SK-N-SH (cell line): ENCODE data around the gene CCDC13. TPM values are rescaled to one million over a fixed set of nuclear protein-coding genes. Genes with fewer than 3 reads are reported as not detected.

Experiments
- CTCF ChIA-PET: fragments of 300-600, 350-600 bp; formaldehyde crosslinking; extraction: SDS; loops from one replicate; lab custom pipeline; 2021; lab: Yijun Ruan, JAX
- POLR2A ChIA-PET: fragments of 350-600 bp; sonication (Branson Sonifier 250); formaldehyde crosslinking; extraction: SDS; loops from one replicate; lab custom pipeline; 2020; ENCODE audit warnings: antibody characterized with exemption, inconsistent platforms; lab: Yijun Ruan, JAX
- DNase-seq: peaks from one replicate; pipeline ENCODE4 v3.0.0; 2012
- H2AFZ ChIP-seq: fragments of 200-600 bp; sonication (generic); 2 replicates; pipeline ENCODE4 v1.8.1; 2016; ENCODE audit warnings: antibody characterized with exemption, mild to moderate bottlenecking, low read depth
- H3F3A ChIP-seq: fragments of 200-600 bp; sonication (generic); replicated peaks from 2 replicates; pipeline ENCODE3; 2016; ENCODE audit warnings: antibody characterized with exemption, mild to moderate bottlenecking; ENCODE audit not compliant: insufficient read depth
- H3K27ac ChIP-seq, 2 experiments: fragments of 200-500 bp in 1 of 2; fragments of 200-600 bp in 1 of 2; sonication (Bioruptor generic) in 1 of 2; sonication (generic), shearing (Covaris generic) in 1 of 2; 2 replicates each; pipeline versions ENCODE4 v1.5.1 to v1.6.1; 2014 to 2016; ENCODE audit warnings: low read depth in 2 of 2, inconsistent platforms in 1 of 2, low read length in 1 of 2, mild to moderate bottlenecking in 1 of 2, mixed read lengths in 1 of 2
- H3K27me3 ChIP-seq: fragments of 200-600 bp; sonication (generic), shearing (Covaris generic); 2 replicates; pipeline ENCODE4 v1.6.1; 2016; ENCODE audit warnings: mixed run types; ENCODE audit not compliant: insufficient read depth
- H3K36me3 ChIP-seq, 2 experiments: fragments of 200-500 bp in 1 of 2; fragments of 200-600 bp in 1 of 2; sonication (Bioruptor generic) in 1 of 2; sonication (generic) in 1 of 2; replicated peaks in 1 of 2; 2 replicates each; pipeline versions ENCODE3 to v1.5.1; 2014 to 2016; ENCODE audit warnings: low read length in 1 of 2, mild to moderate bottlenecking in 1 of 2; ENCODE audit not compliant: insufficient read depth in 2 of 2, control insufficient read depth in 1 of 2
- H3K4me1 ChIP-seq, 2 experiments: fragments of 200-500 bp in 1 of 2; fragments of 200-600 bp in 1 of 2; sonication (Bioruptor generic) in 1 of 2; sonication (generic), shearing (Covaris generic) in 1 of 2; 2 replicates each; pipeline versions ENCODE4 v1.5.1 to v1.6.1; 2014 to 2016; ENCODE audit warnings: low read depth in 1 of 2, low read length in 1 of 2, mixed run types in 1 of 2; ENCODE audit not compliant: insufficient read depth in 2 of 2, control insufficient read depth in 1 of 2
- H3K4me2 ChIP-seq: fragments of 200-600 bp; sonication (generic), shearing (Covaris generic); 2 replicates; pipeline ENCODE4 v1.6.1; 2017; ENCODE audit warnings: mixed run types
- H3K4me3 ChIP-seq, 2 experiments: fragments of 200-500 bp in 1 of 2; fragments of 200-600 bp in 1 of 2; sonication (Bioruptor generic) in 1 of 2; sonication (generic), shearing (Covaris generic) in 1 of 2; 2 replicates each; pipeline versions ENCODE4 v1.5.1 to v1.8.1; 2014 to 2016; ENCODE audit warnings: low read depth in 2 of 2, inconsistent platforms in 1 of 2, low read length in 1 of 2, mild to moderate bottlenecking in 1 of 2, mixed read lengths in 1 of 2, moderate library complexity in 1 of 2
- H3K79me2 ChIP-seq: fragments of 200-600 bp; sonication (generic); 2 replicates; pipeline ENCODE4 v1.8.1; 2017; ENCODE audit warnings: mild to moderate bottlenecking; ENCODE audit not compliant: insufficient read depth
- H3K9ac ChIP-seq: fragments of 200-600 bp; sonication (generic); 2 replicates; pipeline ENCODE4 v1.6.1; 2017; ENCODE audit warnings: mixed run types
- H3K9me2 ChIP-seq: fragments of 200-600 bp; sonication (generic); 2 replicates; pipeline ENCODE4 v1.6.1; 2017; ENCODE audit warnings: mixed run types
- H3K9me3 ChIP-seq: fragments of 200-600 bp; sonication (generic); 2 replicates; pipeline ENCODE4 v1.6.1; 2017; ENCODE audit warnings: mixed run types, mild to moderate bottlenecking, moderate library complexity
- H4K20me1 ChIP-seq: fragments of 200-600 bp; sonication (generic); 2 replicates; pipeline ENCODE4 v1.6.1; 2017; ENCODE audit warnings: mild to moderate bottlenecking, mixed run types; ENCODE audit not compliant: insufficient read depth
- CHD2 ChIP-seq: fragments of 150-350 bp; IDR thresholded peaks from 2 replicates; pipeline ENCODE4 v1.6.1; 2018; ENCODE audit warnings: low read length; ENCODE audit not compliant: partially characterized antibody
- EZH2phosphoT487 ChIP-seq: fragments of 200-600 bp; sonication (generic); IDR thresholded peaks from 2 replicates; pipeline ENCODE4 v1.6.1; 2017; ENCODE audit warnings: low read depth, mixed run types, mild to moderate bottlenecking, antibody characterized with exemption, moderate library complexity, borderline replicate concordance
- FOSL2 ChIP-seq: IDR thresholded peaks from 2 replicates; pipeline ENCODE4 v1.4.0; 2012; ENCODE audit warnings: low read depth, mild to moderate bottlenecking, moderate library complexity, borderline replicate concordance
- FOXM1 ChIP-seq: IDR thresholded peaks from 2 replicates; pipeline ENCODE4 v1.4.0; 2012; ENCODE audit warnings: low read depth, mild to moderate bottlenecking
- GATA2 ChIP-seq: sonication (generic); formaldehyde crosslinking; IDR thresholded peaks from 2 replicates; pipeline ENCODE4 v1.5.0; 2020; ENCODE audit warnings: mild to moderate bottlenecking, missing genetic modification reagents
- MEF2A ChIP-seq: IDR thresholded peaks from 2 replicates; pipeline ENCODE4 v1.4.0; 2012; ENCODE audit warnings: low read depth, borderline replicate concordance
- RAD21 ChIP-seq: IDR thresholded peaks from 2 replicates; pipeline ENCODE4 v1.6.1; 2012; ENCODE audit warnings: mild to moderate bottlenecking, low read length
- RCOR1 ChIP-seq: fragments of 150-350 bp; IDR thresholded peaks from 2 replicates; pipeline ENCODE4 v1.6.1; 2017; ENCODE audit warnings: antibody characterized with exemption, low read length
- RXRA ChIP-seq: IDR thresholded peaks from 2 replicates; pipeline ENCODE4 v1.4.0; 2012; ENCODE audit warnings: low read depth, mild to moderate bottlenecking, borderline replicate concordance
- SIN3A ChIP-seq: IDR thresholded peaks from 2 replicates; pipeline ENCODE4 v1.6.1; 2012; ENCODE audit warnings: low read depth, mild to moderate bottlenecking, low read length, moderate library complexity, borderline replicate concordance
- SMC3 ChIP-seq: IDR thresholded peaks from 2 replicates; pipeline ENCODE4 v1.6.1; 2012; ENCODE audit warnings: low read depth, low read length, improper control_type of control experiment
- TAF1 ChIP-seq: IDR thresholded peaks from 2 replicates; pipeline ENCODE4 v1.6.1; 2012; ENCODE audit warnings: low read depth, mild to moderate bottlenecking, low read length, moderate library complexity, borderline replicate concordance
- TCF12 ChIP-seq: IDR thresholded peaks from 2 replicates; pipeline ENCODE4 v1.4.0; 2012
- TEAD4 ChIP-seq: IDR thresholded peaks from 2 replicates; pipeline ENCODE4 v1.4.0; 2012; ENCODE audit warnings: mild to moderate bottlenecking, borderline replicate concordance; ENCODE audit not compliant: insufficient read depth
- WGBS: methylation state at CpG from one replicate; pipeline ENCODE4 v1.1.6; 2017; ENCODE audit warnings: low lambda C conversion rate; 5-methylcytosine and 5-hydroxymethylcytosine counted together
- polyA plus RNA-seq, 3 experiments: library from polyadenylated mRNA; depleted of rRNA; stranded (reverse); fragments of >200 nt; gene quantifications; 2 replicates each; pipeline ENCODE4 v1.2.3, GENCODE V29; 2012
- TF ChIP-seq, protein P1 (sequence below): IDR thresholded peaks from 2 replicates; pipeline ENCODE4 v1.4.0; 2012; ENCODE audit warnings: low read depth
- TF ChIP-seq, protein P2 (sequence below): IDR thresholded peaks from 2 replicates; pipeline ENCODE4; 2012
- TF ChIP-seq, protein P3 (sequence below): IDR thresholded peaks from 2 replicates; pipeline ENCODE4 v1.4.0; 2012; ENCODE audit warnings: low read depth, borderline replicate concordance

The CCDC13 gene
- polyA plus RNA-seq, 1 of the 3 experiments (the other 2 are of a cell fraction): 0.66 TPM

DNA sequence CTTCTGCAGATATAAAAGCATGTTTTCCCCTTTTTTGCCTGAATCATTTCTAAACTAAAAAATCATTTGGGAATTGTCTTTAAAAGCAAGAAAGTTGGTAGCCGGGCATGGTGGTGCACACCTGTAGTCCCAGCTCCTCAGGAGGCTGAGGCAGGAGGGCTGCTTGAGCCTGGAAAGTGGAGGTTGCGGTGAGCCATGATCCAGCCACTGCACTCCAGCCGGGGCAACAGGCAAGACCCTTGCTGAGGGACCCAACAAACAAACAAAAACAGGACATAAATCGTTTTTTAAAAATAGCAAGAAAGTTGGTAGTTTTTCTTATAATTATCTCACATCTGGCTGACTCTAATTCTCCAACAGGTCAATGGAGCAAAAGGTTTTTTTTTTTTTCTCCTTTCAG lies 28.7 kb upstream of the CCDC13 start:
- H3K9ac ChIP-seq: no peak overlapping the region
- no peak overlapping the region for H3K27ac ChIP-seq
- no peak overlapping the region for H2AFZ ChIP-seq
- H3F3A ChIP-seq: peaks cover 9% of the 10 kb centered on the region
- ChIA-PET POLR2A (no interaction called here), CTCF (interaction anchor here (0.6 to 2.4 kb wide), 3 partner anchors 21 to 79 kb away, joined by 3 to 9 read pairs (median 5); no protein-coding TSS in a partner anchor)
- H3K9me2 ChIP-seq: no peaks in the 10 kb centered on the region
- DNase-seq: no peak
- H3K9me3 ChIP-seq: no peaks in the 10 kb centered on the region
- H3K79me2 ChIP-seq: peaks cover 49% of the 10 kb centered on the region
- H3K4me3 ChIP-seq: no peak overlapping the region
- H3K36me3 ChIP-seq: peaks cover 3 to 15% of the 10 kb centered on the region in 2 experiments
- H3K4me2 ChIP-seq: 0 out of 2 replicates have a peak overlapping the region, but pooled peaks have one; percentile 87
- 93% methylated on average over 4 of the region's 4 CpGs for WGBS
- H4K20me1 ChIP-seq: peaks cover 5% of the 10 kb centered on the region; the same call in 1 of the 2 replicates
- H3K4me1 ChIP-seq: peaks cover 0 to 13% of the 10 kb centered on the region in 2 experiments; a peak in 3 of 4 replicates
- H3K27me3 ChIP-seq: no peaks in the 10 kb centered on the region
- TF ChIP-seq SIN3A (no peak), RCOR1 (no peak), EZH2phosphoT487 (no peak), RAD21 (no peak), GATA2 (CRISPR knock-in tag) (no peak), TCF12 (no peak), FOSL2 (no peak), FOXM1 (no peak), CHD2 (no peak), TEAD4 (no peak), SMC3 (no peak)
- TF ChIP-seq, protein P1, sequence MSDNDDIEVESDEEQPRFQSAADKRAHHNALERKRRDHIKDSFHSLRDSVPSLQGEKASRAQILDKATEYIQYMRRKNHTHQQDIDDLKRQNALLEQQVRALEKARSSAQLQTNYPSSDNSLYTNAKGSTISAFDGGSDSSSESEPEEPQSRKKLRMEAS: no peak
- TF ChIP-seq, protein P2, sequence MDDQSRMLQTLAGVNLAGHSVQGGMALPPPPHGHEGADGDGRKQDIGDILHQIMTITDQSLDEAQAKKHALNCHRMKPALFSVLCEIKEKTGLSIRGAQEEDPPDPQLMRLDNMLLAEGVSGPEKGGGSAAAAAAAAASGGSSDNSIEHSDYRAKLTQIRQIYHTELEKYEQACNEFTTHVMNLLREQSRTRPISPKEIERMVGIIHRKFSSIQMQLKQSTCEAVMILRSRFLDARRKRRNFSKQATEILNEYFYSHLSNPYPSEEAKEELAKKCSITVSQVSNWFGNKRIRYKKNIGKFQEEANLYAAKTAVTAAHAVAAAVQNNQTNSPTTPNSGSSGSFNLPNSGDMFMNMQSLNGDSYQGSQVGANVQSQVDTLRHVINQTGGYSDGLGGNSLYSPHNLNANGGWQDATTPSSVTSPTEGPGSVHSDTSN: no peak
- TF ChIP-seq, protein P3, sequence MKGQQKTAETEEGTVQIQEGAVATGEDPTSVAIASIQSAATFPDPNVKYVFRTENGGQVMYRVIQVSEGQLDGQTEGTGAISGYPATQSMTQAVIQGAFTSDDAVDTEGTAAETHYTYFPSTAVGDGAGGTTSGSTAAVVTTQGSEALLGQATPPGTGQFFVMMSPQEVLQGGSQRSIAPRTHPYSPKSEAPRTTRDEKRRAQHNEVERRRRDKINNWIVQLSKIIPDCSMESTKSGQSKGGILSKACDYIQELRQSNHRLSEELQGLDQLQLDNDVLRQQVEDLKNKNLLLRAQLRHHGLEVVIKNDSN: no peak

- Histone ChIP-seq H3K4me3 (no peak overlapping the region), H4K20me1 (peaks cover 5% of the 10 kb centered on the region; the same call in 1 of the 2 replicates), H3K9ac (no peak overlapping the region), H3K9me2 (no peaks in the 10 kb centered on the region), H3K36me3 (peaks cover 3 to 19% of the 10 kb centered on the region in 2 experiments), H3K79me2 (peaks cover 52% of the 10 kb centered on the region), H2AFZ (no peak overlapping the region), H3K4me2 (no peak overlapping the region), H3K4me1 (peaks cover 0 to 13% of the 10 kb centered on the region in 2 experiments; a peak in 3 of 4 replicates), H3K27me3 (no peaks in the 10 kb centered on the region), H3K27ac (no peak overlapping the region), H3F3A (peaks cover 9% of the 10 kb centered on the region), H3K9me3 (no peaks in the 10 kb centered on the region)
- TF ChIP-seq RCOR1 (no peak), RXRA (no peak), FOSL2 (no peak), TAF1 (no peak), MEF2A (no peak)
- TF ChIP-seq, protein P2: no peak
- 97% methylated on average over 3 of the region's 3 CpGs for WGBS
- CTCF ChIA-PET: interaction anchor here (0.6 to 2.0 kb wide), 4 partner anchors 13 to 53 kb away, joined by 3 to 5 read pairs (median 3); no protein-coding TSS in a partner anchor
- DNase-seq: no peak
- POLR2A ChIA-PET: no interaction called here
Observed at GRCh38 chr3:42801048-42801620, 28.1 kb upstream of the CCDC13 start.
